Measurements from ENCODE around the gene PIM1. TPM values are rescaled to one million over a fixed set of nuclear protein-coding genes. Genes with fewer than 3 reads are reported as not detected.

The PIM1 gene
- total RNA-seq: 56.8 TPM
- long read RNA-seq, transcript PIM1-201 (6 exons, 2,650 nt): major isoform, 102 of 138 reads
- long read RNA-seq, partial matches to known transcripts: 28 of 138 reads
- long read RNA-seq, other reads (novel, unspliced or antisense): 6 of 138 reads

DNA sequence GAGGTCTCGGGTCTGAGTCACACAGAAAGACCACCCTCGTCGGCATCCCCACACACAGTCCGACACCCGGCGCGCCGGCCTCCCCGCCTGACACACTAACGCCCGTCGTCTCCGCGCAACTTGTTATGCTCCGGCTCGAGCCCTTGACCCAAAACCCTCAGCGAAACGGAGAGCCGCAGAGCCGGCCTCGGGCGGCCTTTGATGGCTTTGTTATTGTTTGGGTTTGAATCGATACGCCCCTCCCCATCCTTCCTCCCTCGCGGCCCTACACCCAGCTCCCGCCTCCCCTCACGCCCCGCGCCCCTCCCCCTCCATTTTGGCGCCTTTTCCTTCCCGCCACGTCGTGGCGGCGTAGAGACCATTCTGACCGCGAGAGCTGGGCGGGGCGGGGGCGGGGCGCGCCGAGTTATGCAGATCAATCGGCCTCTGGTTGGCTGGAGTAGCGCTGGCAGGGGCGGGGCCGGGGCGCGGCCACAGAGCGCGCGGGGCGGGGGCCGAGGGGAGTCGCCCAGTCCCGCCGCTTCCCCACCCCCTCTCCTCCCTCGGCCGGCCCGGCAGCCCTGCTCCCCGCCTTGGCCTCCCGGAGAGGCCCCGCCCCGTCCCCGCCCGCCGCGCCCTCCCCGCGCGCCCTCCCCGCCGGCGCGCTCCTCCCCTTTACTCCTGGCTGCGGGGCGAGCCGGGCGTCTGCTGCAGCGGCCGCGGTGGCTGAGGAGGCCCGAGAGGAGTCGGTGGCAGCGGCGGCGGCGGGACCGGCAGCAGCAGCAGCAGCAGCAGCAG, at the start of gene PIM1:
Gene PIM1, plus strand, starts transcription at position 657 of the 777 bp plus-strand sequence. CDS start 424 bp downstream, outside the sequence.
- DNase-seq (peak; percentile 100), ATAC-seq (peak; percentile 93 to 96)
- Histone ChIP-seq H3K27ac (peak within 1 kb of the TSS; percentile 94), H3K4me3 (peak within 1 kb of the TSS; percentile 99), H3K36me3 (peaks cover 23% of the 10 kb centered on the region), H3K4me1 (peaks cover 36% of the 10 kb centered on the region), H3K9me3 (no peaks in the 10 kb centered on the region), H3K27me3 (ENCODE audit: low read depth) (no peaks in the 10 kb centered on the region)
- TF ChIP-seq CTCF (IDR thresholded peaks at IDR 0.05): peak; percentile 23
- intact Hi-C loops (cut with DNase I): loop anchor here (10.0 kb wide), 1 partner anchor 115 kb away; no protein-coding TSS in a partner anchor

DNA sequence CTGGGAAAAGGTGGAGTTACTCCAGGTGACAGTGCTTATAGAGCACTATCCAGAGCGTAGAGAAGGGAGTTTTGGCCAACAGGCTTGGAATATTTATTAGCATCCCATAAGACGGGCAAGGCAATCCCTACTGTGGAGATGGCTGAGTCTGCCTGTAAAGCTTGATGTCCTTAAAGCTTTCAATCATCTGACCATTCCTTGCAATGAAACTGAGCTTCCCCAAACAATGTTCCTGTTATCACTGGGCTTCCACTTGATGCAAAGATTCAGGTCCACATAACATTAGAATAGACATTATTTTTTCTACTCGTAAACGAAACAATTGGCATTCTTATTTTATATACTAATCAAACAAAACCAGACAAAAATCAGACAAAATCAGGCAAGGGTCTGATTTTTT, 48.4 kb upstream of the PIM1 start:
- ATAC-seq (no peak), DNase-seq (no peak)
- Histone ChIP-seq H3K4me1 (peaks cover 8% of the 10 kb centered on the region), H3K36me3 (no peaks in the 10 kb centered on the region), H3K4me3 (no peak overlapping the region), H3K9me3 (no peaks in the 10 kb centered on the region), H3K27me3 (ENCODE audit: low read depth) (no peaks in the 10 kb centered on the region), H3K27ac (no peak overlapping the region)
- no peak for TF ChIP-seq CTCF (IDR thresholded peaks at IDR 0.05)
- intact Hi-C loops (cut with DNase I): no loop called here

DNA sequence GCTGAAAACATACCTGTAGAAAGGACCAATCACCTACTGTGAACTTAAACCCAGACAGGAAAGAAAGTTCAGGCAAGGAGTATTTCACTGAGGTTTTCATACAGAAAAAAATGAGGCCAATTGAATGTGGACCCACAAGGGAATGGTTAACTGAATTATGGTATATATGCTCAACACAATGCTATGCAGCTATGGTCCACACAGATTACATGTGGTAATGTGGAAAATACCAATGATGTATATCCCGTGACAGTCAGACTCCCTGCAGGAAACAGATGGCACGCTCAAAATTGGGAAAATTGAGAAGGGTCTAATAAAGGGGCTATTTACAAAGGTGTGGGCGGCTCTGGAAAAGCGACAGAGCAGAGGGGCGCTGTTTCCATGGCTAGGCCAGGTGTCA, 47.1 kb upstream of the PIM1 start:
- no peak overlapping the region for H3K27ac ChIP-seq
- intact Hi-C loops (cut with DNase I): no loop called here
- H3K27me3 ChIP-seq (ENCODE audit: low read depth): no peaks in the 10 kb centered on the region
- ATAC-seq (no peak), DNase-seq (no peak)
- H3K4me3 ChIP-seq: no peak overlapping the region
- no peak for TF ChIP-seq CTCF (IDR thresholded peaks at IDR 0.05)
- no peaks in the 10 kb centered on the region for H3K36me3 ChIP-seq
- peaks cover 8% of the 10 kb centered on the region for H3K4me1 ChIP-seq
- no peaks in the 10 kb centered on the region for H3K9me3 ChIP-seq

DNA sequence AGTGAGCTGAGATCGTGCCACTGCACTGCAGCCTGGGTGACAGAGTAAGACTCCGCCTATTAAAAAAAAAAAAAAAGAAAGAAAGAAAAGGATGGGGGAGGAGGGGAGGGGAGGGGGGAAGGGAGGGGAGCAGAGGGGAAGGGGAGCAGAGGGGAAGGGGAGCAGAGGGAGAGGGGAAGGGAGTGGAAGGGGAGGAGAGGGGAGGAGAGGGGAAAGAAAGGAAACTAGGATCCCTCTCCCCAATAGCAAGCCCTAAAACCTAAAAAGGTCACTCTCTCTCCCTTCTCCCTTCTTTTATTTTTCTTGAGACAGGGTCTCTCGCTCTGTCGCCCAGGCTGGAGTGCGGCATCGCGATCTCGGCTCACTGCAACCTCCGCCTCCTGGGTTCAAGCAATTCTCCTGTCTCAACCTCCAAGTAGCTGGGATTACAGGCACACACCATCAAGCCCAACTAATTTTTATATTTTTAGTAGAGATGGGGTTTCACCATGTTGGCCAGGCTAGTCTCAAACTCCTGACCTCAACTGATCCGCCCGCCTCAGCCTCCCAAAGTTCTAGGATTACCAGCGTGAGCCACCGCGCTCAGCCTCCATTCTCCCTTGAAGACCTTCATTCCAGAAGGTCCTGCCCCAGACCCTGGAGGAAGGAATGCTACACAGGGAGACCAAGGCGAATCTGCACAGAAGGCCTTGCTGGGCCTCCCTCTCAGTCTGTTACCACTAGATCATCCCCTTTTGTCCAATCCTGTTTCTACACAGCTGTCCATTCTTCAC, 45.8 kb upstream of the PIM1 start:
- peaks cover 8% of the 10 kb centered on the region for H3K4me1 ChIP-seq
- intact Hi-C loops (cut with DNase I): no loop called here
- DNase-seq (no peak), ATAC-seq (no peak)
- H3K27ac ChIP-seq: no peak overlapping the region
- H3K9me3 ChIP-seq: no peaks in the 10 kb centered on the region
- TF ChIP-seq CTCF (IDR thresholded peaks at IDR 0.05): no peak
- H3K4me3 ChIP-seq: no peak overlapping the region
- H3K27me3 ChIP-seq (ENCODE audit: low read depth): no peaks in the 10 kb centered on the region
- no peaks in the 10 kb centered on the region for H3K36me3 ChIP-seq

- no peak overlapping the region for H3K27ac ChIP-seq
- no peaks in the 10 kb centered on the region for H3K9me3 ChIP-seq
- ATAC-seq: no peak
- intact Hi-C loops (cut with DNase I): no loop called here
- H3K4me3 ChIP-seq: no peak overlapping the region
- no peaks in the 10 kb centered on the region for H3K36me3 ChIP-seq
- no peak for TF ChIP-seq CTCF (IDR thresholded peaks at IDR 0.05)
- H3K27me3 ChIP-seq (ENCODE audit: low read depth): no peaks in the 10 kb centered on the region
- no peak for DNase-seq
- H3K4me1 ChIP-seq: peaks cover 18% of the 10 kb centered on the region
Measured at GRCh38 chr6:37125774-37126492, 44.0 kb upstream of the PIM1 start.

All from lower lobe of right lung (tissue), 2 donors.